Stomach (tissue), 4 donors: ENCODE results near the gene ATXN1.

Experiments used
- EP300 ChIP-seq: sonication (generic); formaldehyde crosslinking; IDR thresholded peaks from one replicate; pipeline ENCODE4 v1.6.1; 2017; ENCODE audit warnings: antibody characterized with exemption
- POLR2AphosphoS5 ChIP-seq, 3 donors: sonication (generic); formaldehyde crosslinking; IDR thresholded peaks; one replicate each; pipeline ENCODE4 v1.6.1; 2016; ENCODE audit warnings: antibody characterized with exemption in 3 of 3
- TF ChIP-seq, protein P1 (sequence below), 7 experiments: fragments of 450-650 bp in 4 of 7; fragments of 200-600 bp in 3 of 7; sonication (generic) in 3 of 7; IDR thresholded peaks; one replicate each; pipeline ENCODE4 v1.5.1; 2016 to 2019; ENCODE audit warnings: antibody characterized with exemption in 7 of 7, control low read depth in 2 of 7, mild to moderate bottlenecking in 1 of 7

DNA sequence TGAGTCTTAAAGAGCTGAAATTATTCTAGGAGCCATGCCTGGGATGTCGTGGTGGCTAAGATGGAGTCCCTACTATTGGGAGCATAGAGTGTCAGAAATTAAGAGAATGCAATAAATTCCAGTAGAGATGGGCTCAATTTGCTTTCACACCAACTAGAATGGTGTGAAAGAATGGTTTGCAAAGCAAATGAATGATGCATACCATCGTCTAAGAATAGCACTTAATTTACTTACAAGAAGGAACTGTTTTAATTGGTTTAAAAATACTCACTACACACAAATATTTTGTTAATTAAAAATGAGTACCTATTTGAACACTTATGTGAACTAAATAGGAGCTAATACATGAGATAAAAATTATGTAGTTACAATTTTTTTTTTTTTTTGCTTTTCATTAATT is 390.3 kb downstream of the ATXN1 start:
- TF ChIP-seq, protein P1, sequence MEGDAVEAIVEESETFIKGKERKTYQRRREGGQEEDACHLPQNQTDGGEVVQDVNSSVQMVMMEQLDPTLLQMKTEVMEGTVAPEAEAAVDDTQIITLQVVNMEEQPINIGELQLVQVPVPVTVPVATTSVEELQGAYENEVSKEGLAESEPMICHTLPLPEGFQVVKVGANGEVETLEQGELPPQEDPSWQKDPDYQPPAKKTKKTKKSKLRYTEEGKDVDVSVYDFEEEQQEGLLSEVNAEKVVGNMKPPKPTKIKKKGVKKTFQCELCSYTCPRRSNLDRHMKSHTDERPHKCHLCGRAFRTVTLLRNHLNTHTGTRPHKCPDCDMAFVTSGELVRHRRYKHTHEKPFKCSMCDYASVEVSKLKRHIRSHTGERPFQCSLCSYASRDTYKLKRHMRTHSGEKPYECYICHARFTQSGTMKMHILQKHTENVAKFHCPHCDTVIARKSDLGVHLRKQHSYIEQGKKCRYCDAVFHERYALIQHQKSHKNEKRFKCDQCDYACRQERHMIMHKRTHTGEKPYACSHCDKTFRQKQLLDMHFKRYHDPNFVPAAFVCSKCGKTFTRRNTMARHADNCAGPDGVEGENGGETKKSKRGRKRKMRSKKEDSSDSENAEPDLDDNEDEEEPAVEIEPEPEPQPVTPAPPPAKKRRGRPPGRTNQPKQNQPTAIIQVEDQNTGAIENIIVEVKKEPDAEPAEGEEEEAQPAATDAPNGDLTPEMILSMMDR (IDR thresholded peaks at IDR 0.05), result no peak
- no peak for TF ChIP-seq EP300
- no peak for TF ChIP-seq POLR2AphosphoS5 (IDR thresholded peaks at IDR 0.05)
